IPS DF 6.9 (cell line): ENCODE results near the gene CCDC169.

Experiments
- DNase-seq: peaks from one replicate; pipeline ENCODE4 v3.0.0-alpha.2; 2013; ENCODE audit warnings: low read depth, low spot score
- H3K27ac ChIP-seq: one replicate; pipeline ENCODE4 v1.5.1; 2013; ENCODE audit warnings: low read length, control low read depth
- H3K27me3 ChIP-seq: 2 replicates; pipeline ENCODE4 v1.6.1; 2013; ENCODE audit warnings: mild to moderate bottlenecking, low read length; ENCODE audit not compliant: control insufficient read depth, insufficient read depth
- H3K36me3 ChIP-seq: 2 replicates; pipeline ENCODE4 v1.6.1; 2013; ENCODE audit warnings: low read length; ENCODE audit not compliant: control insufficient read depth, insufficient read depth
- H3K4me1 ChIP-seq: 2 replicates; pipeline ENCODE4 v1.6.1; 2013; ENCODE audit warnings: low read length; ENCODE audit not compliant: control insufficient read depth, insufficient read depth
- H3K4me3 ChIP-seq: 2 replicates; pipeline ENCODE4 v1.5.1; 2013; ENCODE audit warnings: mild to moderate bottlenecking, low read length
- H3K9me3 ChIP-seq: 2 replicates; pipeline ENCODE4 v1.6.1; 2013; ENCODE audit warnings: low read length, inconsistent platforms; ENCODE audit not compliant: control insufficient read depth, insufficient read depth
- WGBS: extraction: QIAGEN DNeasy Blood & Tissue Kit; methylation state at CpG from one replicate; pipeline ENCODE4 v1.1.7; 2013; ENCODE audit warnings: mixed read lengths, missing lambda C conversion rate; ENCODE audit not compliant: insufficient read length, insufficient coverage; 5-methylcytosine and 5-hydroxymethylcytosine counted together

CCDC169 gene

GRCh38 chr13:36282821-36283432 lies 14.7 kb downstream of the CCDC169 start:
- Histone ChIP-seq H3K27ac (no peak overlapping the region), H3K9me3 (no peaks in the 10 kb centered on the region), H3K4me1 (no peaks in the 10 kb centered on the region), H3K4me3 (no peak overlapping the region), H3K36me3 (peaks cover 4% of the 10 kb centered on the region; the same call in 1 of the 2 replicates), H3K27me3 (no peaks in the 10 kb centered on the region)
- no CpG with 5 or more reads among the region's 6 CpGs for WGBS
- DNase-seq = no peak

- no CpG with 5 or more reads among the region's 3 CpGs for WGBS
- Histone ChIP-seq H3K27ac (no peak overlapping the region), H3K9me3 (no peaks in the 10 kb centered on the region), H3K4me1 (no peaks in the 10 kb centered on the region), H3K27me3 (no peaks in the 10 kb centered on the region), H3K4me3 (no peak overlapping the region), H3K36me3 (0 out of 2 replicates have a peak, but pooled peaks cover 2% of the 10 kb centered on the region)
- no peak for DNase-seq
Measured at GRCh38 chr13:36275190-36276002, 22.2 kb downstream of the CCDC169 start.

- Histone ChIP-seq H3K9me3 (no peaks in the 10 kb centered on the region), H3K27ac (no peak overlapping the region), H3K4me3 (no peak overlapping the region), H3K4me1 (no peaks in the 10 kb centered on the region), H3K36me3 (0 out of 2 replicates have a peak, but pooled peaks cover 2% of the 10 kb centered on the region), H3K27me3 (no peaks in the 10 kb centered on the region)
- 100% methylated on average over 1 of the region's 2 CpGs for WGBS
- no peak for DNase-seq
Measured at GRCh38 chr13:36273431-36273830, 24.2 kb downstream of the CCDC169 start.

GRCh38 chr13:36261976-36262375 lies 35.6 kb downstream of the CCDC169 start:
- Histone ChIP-seq H3K4me3 (no peak overlapping the region), H3K4me1 (no peaks in the 10 kb centered on the region), H3K36me3 (no peaks in the 10 kb centered on the region; the same call in 1 of the 2 replicates), H3K9me3 (no peaks in the 10 kb centered on the region), H3K27ac (no peak overlapping the region), H3K27me3 (no peaks in the 10 kb centered on the region; the same call in 1 of the 2 replicates)
- no peak for DNase-seq

- WGBS = no CpG with 5 or more reads among the region's 3 CpGs
- H3K4me3 ChIP-seq = no peak overlapping the region
- H3K9me3 ChIP-seq = no peaks in the 10 kb centered on the region
- H3K27ac ChIP-seq = no peak overlapping the region
- H3K4me1 ChIP-seq = no peaks in the 10 kb centered on the region
- H3K27me3 ChIP-seq = no peaks in the 10 kb centered on the region
- no peaks in the 10 kb centered on the region for H3K36me3 ChIP-seq
- DNase-seq = no peak
Measured at GRCh38 chr13:36261011-36261410, 36.6 kb downstream of the CCDC169 start.

- Histone ChIP-seq H3K36me3 (0 out of 2 replicates have a peak, but pooled peaks cover 3% of the 10 kb centered on the region), H3K9me3 (no peaks in the 10 kb centered on the region), H3K27ac (no peak overlapping the region), H3K4me1 (no peaks in the 10 kb centered on the region), H3K27me3 (no peaks in the 10 kb centered on the region), H3K4me3 (no peak overlapping the region)
- no peak for DNase-seq
- WGBS = no CpG with 5 or more reads among the region's 8 CpGs
Measured at GRCh38 chr13:36259361-36260137, 38.1 kb downstream of the CCDC169 start.

- Histone ChIP-seq H3K4me3 (no peak overlapping the region), H3K27ac (no peak overlapping the region), H3K36me3 (0 out of 2 replicates have a peak, but pooled peaks cover 3% of the 10 kb centered on the region), H3K4me1 (no peaks in the 10 kb centered on the region), H3K27me3 (no peaks in the 10 kb centered on the region), H3K9me3 (no peaks in the 10 kb centered on the region)
- DNase-seq = no peak
- no CpG with 5 or more reads among the region's 8 CpGs for WGBS
Measured at GRCh38 chr13:36258831-36259230, 38.8 kb downstream of the CCDC169 start.

- DNase-seq = no peak
Measured at GRCh38 chr13:36251526-36251925, 46.1 kb downstream of the CCDC169 start.

GRCh38 chr13:36251017-36251416 lies 46.6 kb downstream of the CCDC169 start:
- H3K4me1 ChIP-seq = no peaks in the 10 kb centered on the region; the same call in 1 of the 2 replicates
- DNase-seq = no peak
- no peaks in the 10 kb centered on the region for H3K9me3 ChIP-seq
- H3K27ac ChIP-seq = no peak overlapping the region
- H3K36me3 ChIP-seq = 0 out of 2 replicates have a peak, but pooled peaks cover 3% of the 10 kb centered on the region
- no CpG with 5 or more reads among the region's 4 CpGs for WGBS
- no peaks in the 10 kb centered on the region for H3K27me3 ChIP-seq
- no peak overlapping the region for H3K4me3 ChIP-seq

More at GRCh38 chr13:36251526-36251925, 46.1 kb downstream of the CCDC169 start:
- Histone ChIP-seq H3K36me3 (0 out of 2 replicates have a peak, but pooled peaks cover 3% of the 10 kb centered on the region), H3K9me3 (no peaks in the 10 kb centered on the region), H3K4me1 (no peaks in the 10 kb centered on the region; the same call in 1 of the 2 replicates), H3K4me3 (no peak overlapping the region), H3K27ac (no peak overlapping the region), H3K27me3 (no peaks in the 10 kb centered on the region)

GRCh38 chr13:36248700-36249099 lies 48.9 kb downstream of the CCDC169 start:
- H3K4me3 ChIP-seq = no peak overlapping the region

More at GRCh38 chr13:36248700-36249099, 48.9 kb downstream of the CCDC169 start:
- Histone ChIP-seq H3K36me3 (peaks cover 2% of the 10 kb centered on the region; the same call in 1 of the 2 replicates), H3K9me3 (no peaks in the 10 kb centered on the region), H3K27me3 (no peaks in the 10 kb centered on the region), H3K27ac (no peak overlapping the region), H3K4me1 (no peaks in the 10 kb centered on the region; the same call in 1 of the 2 replicates)
- DNase-seq = no peak
